Liver (tissue), 9 donors: Measurements from ENCODE around the gene RNF144A. TPM values are rescaled to one million over a fixed set of nuclear protein-coding genes. Genes with fewer than 3 reads are reported as not detected.

ENCODE experiments used
- DNase-seq: peaks from one replicate; pipeline ENCODE4 v3.0.0-alpha.2; 2017; ENCODE audit warnings: low spot score
- H3K27ac ChIP-seq, 2 donors: one replicate each; pipeline ENCODE4 v1.7.0; 2013; ENCODE audit warnings: inconsistent platforms in 2 of 2, low read length in 2 of 2, control low read depth in 1 of 2, low read depth in 1 of 2, mild to moderate bottlenecking in 1 of 2
- H3K27me3 ChIP-seq, 4 donors: one replicate each; pipeline versions ENCODE4 v1.6.1 to v1.7.0; 2013; ENCODE audit warnings: low read length in 3 of 4, inconsistent platforms in 1 of 4, mild to moderate bottlenecking in 1 of 4, moderate library complexity in 1 of 4; ENCODE audit not compliant: control insufficient read depth in 4 of 4, insufficient read depth in 4 of 4
- H3K36me3 ChIP-seq, 4 donors: one replicate each; pipeline versions ENCODE4 v1.6.1 to v1.7.0; 2013; ENCODE audit warnings: low read length in 3 of 4, mild to moderate bottlenecking in 3 of 4, low read depth in 1 of 4, moderate library complexity in 1 of 4; ENCODE audit not compliant: control insufficient read depth in 4 of 4, insufficient read depth in 3 of 4
- H3K4me1 ChIP-seq, 4 donors: one replicate each; pipeline versions ENCODE4 v1.6.1 to v1.7.0; 2013; ENCODE audit warnings: low read length in 3 of 4, mild to moderate bottlenecking in 3 of 4, moderate library complexity in 1 of 4; ENCODE audit not compliant: control insufficient read depth in 4 of 4, insufficient read depth in 4 of 4
- H3K4me3 ChIP-seq, 3 donors: one replicate each; pipeline versions ENCODE4 v1.6.1 to v1.7.0; 2013; ENCODE audit warnings: low read length in 3 of 3, control low read depth in 1 of 3, low read depth in 1 of 3, mild to moderate bottlenecking in 1 of 3
- H3K9ac ChIP-seq, 2 donors: one replicate each; pipeline ENCODE4 v1.7.0; 2013; ENCODE audit warnings: low read length in 2 of 2, mild to moderate bottlenecking in 2 of 2, moderate library complexity in 2 of 2, control low read depth in 1 of 2, low read depth in 1 of 2
- H3K9me3 ChIP-seq, 4 donors: one replicate each; pipeline versions ENCODE4 v1.6.1 to v1.7.0; 2013; ENCODE audit warnings: low read length in 3 of 4; ENCODE audit not compliant: control insufficient read depth in 4 of 4
- ATF3 ChIP-seq: IDR thresholded peaks from 2 replicates; pipeline ENCODE4 v1.6.1; 2016; ENCODE audit warnings: antibody characterized with exemption
- CTCF ChIP-seq: fragments of 150-350 bp; IDR thresholded peaks from 2 replicates; pipeline ENCODE4 v1.5.1; 2017; ENCODE audit warnings: improper control_type of control experiment, low read depth, low read length; ENCODE audit not compliant: missing input control
- EGR1 ChIP-seq, 2 donors: IDR thresholded peaks; 2 replicates each; pipeline ENCODE4 v1.6.1; 2016 to 2018; ENCODE audit warnings: antibody characterized with exemption in 2 of 2, low read depth in 2 of 2
- FOXA1 ChIP-seq: IDR thresholded peaks from 2 replicates; pipeline ENCODE4 v1.6.1; 2016; ENCODE audit warnings: antibody characterized with exemption
- FOXA2 ChIP-seq: IDR thresholded peaks from 2 replicates; pipeline ENCODE4 v1.6.1; 2016; ENCODE audit warnings: antibody characterized with exemption
- HNF4A ChIP-seq, 2 donors: conservative IDR thresholded peaks; 2 replicates each; pipeline ENCODE4 v1.6.1; 2016; ENCODE audit warnings: antibody characterized with exemption in 2 of 2, mild to moderate bottlenecking in 2 of 2
- JUND ChIP-seq, 2 donors: IDR thresholded peaks; 2 replicates each; pipeline ENCODE4 v1.6.1; 2016; ENCODE audit warnings: antibody characterized with exemption in 2 of 2
- NR2F2 ChIP-seq: IDR thresholded peaks from 2 replicates; pipeline ENCODE4 v1.6.1; 2016; ENCODE audit warnings: antibody characterized with exemption
- RAD21 ChIP-seq, 2 donors: IDR thresholded peaks; 2 replicates each; pipeline ENCODE4 v1.6.1; 2016; ENCODE audit warnings: antibody characterized with exemption in 2 of 2, mild to moderate bottlenecking in 2 of 2
- REST ChIP-seq: IDR thresholded peaks from 2 replicates; pipeline ENCODE4 v1.6.1; 2016; ENCODE audit warnings: antibody characterized with exemption, mild to moderate bottlenecking
- RXRA ChIP-seq, 2 donors: IDR thresholded peaks; 2 replicates each; pipeline ENCODE4 v1.6.1; 2017 to 2018; ENCODE audit warnings: antibody characterized with exemption in 2 of 2, mild to moderate bottlenecking in 1 of 2
- SP1 ChIP-seq: IDR thresholded peaks from 2 replicates; pipeline ENCODE4 v1.6.1; 2018; ENCODE audit warnings: antibody characterized with exemption, mild to moderate bottlenecking
- TAF1 ChIP-seq: conservative IDR thresholded peaks from 2 replicates; pipeline ENCODE4 v1.6.1; 2016; ENCODE audit warnings: antibody characterized with exemption, mild to moderate bottlenecking
- ZBTB33 ChIP-seq: IDR thresholded peaks from 2 replicates; pipeline ENCODE4 v1.6.1; 2016; ENCODE audit warnings: antibody characterized with exemption
- WGBS: extraction: QIAGEN DNeasy Blood & Tissue Kit; methylation state at CpG from one replicate; pipeline ENCODE4 v1.1.7; 2013; 5-methylcytosine and 5-hydroxymethylcytosine counted together
- polyA plus RNA-seq, 2 donors: library from polyadenylated mRNA; stranded (reverse) in 1 of 2; unstranded in 1 of 2; fragments of 200-250 nt in 1 of 2; fragments of >200 nt in 1 of 2; fragmentation: Nextera tagmentation in 1 of 2; extraction: Ambion mirVana in 1 of 2; gene quantifications; one replicate each; pipeline versions ENCODE4 v1.2.1 to v1.2.3, GENCODE V29; 2013 to 2015
- total RNA-seq, 2 donors: library from RNA; depleted of rRNA; stranded (reverse); fragments of >200 nt; gene quantifications; one replicate each; pipeline ENCODE4 v1.2.3, GENCODE V29; 2014
- donor health status: healthy.
- donor health status: healthy.
- donor health status: healthy.
- donor health status: healthy.
- donor health status: healthy.

RNF144A gene
- total and polyA plus RNA-seq, 4 donors, result 1.0 to 10.4 (median 2.3) TPM

GRCh38 chr2:7089284-7089683 is 172.1 kb downstream of the RNF144A start:
- Histone ChIP-seq H3K9me3 (peaks cover 0 to under 1% (median under 1%) of the 10 kb centered on the region in 4 donors), H3K9ac (no peak overlapping the region), H3K36me3 (no peaks in the 10 kb centered on the region), H3K27me3 (no peaks in the 10 kb centered on the region), H3K4me3 (no peak overlapping the region), H3K27ac (no peak overlapping the region), H3K4me1 (no peaks in the 10 kb centered on the region)
- 92% methylated on average over 16 of the region's 16 CpGs for WGBS
- TF ChIP-seq CTCF (no peak), JUND (IDR thresholded peaks at IDR 0.05) (no peak), RXRA (IDR thresholded peaks at IDR 0.05) (no peak)
- DNase-seq, result no peak

- Histone ChIP-seq H3K36me3 (no peaks in the 10 kb centered on the region), H3K9ac (no peak overlapping the region), H3K27me3 (peaks cover 0 to 3% (median 0%) of the 10 kb centered on the region in 4 donors), H3K4me3 (no peak overlapping the region), H3K4me1 (no peaks in the 10 kb centered on the region), H3K9me3 (no peaks in the 10 kb centered on the region), H3K27ac (no peak overlapping the region)
- no peak for DNase-seq
- WGBS, result 86% methylated on average over 26 of the region's 26 CpGs
- TF ChIP-seq HNF4A (conservative IDR thresholded peaks at IDR 0.05) (no peak), RXRA (IDR thresholded peaks at IDR 0.05) (no peak), EGR1 (IDR thresholded peaks at IDR 0.05; ENCODE audit: low read depth in 2 of 2) (no peak), SP1 (no peak), ATF3 (no peak), TAF1 (no peak), JUND (IDR thresholded peaks at IDR 0.05) (no peak), REST (no peak), ZBTB33 (no peak), RAD21 (IDR thresholded peaks at IDR 0.05) (no peak), FOXA2 (no peak), FOXA1 (no peak), NR2F2 (no peak)
Measured at GRCh38 chr2:7089898-7090510, 172.8 kb downstream of the RNF144A start.
